IMR-90 (cell line): Measurements from ENCODE around the gene HRH3.

Experiments
- CTCF ChIP-seq: conservative IDR thresholded peaks from 2 replicates; pipeline ENCODE4 v1.5.1; 2012; ENCODE audit warnings: mild to moderate bottlenecking, low read depth, low read length, improper control_type of control experiment
- FOS ChIP-seq: fragments of 150-350 bp; IDR thresholded peaks from 2 replicates; pipeline ENCODE4 v1.6.1; 2016; ENCODE audit warnings: low read depth, low read length
- POLR2A ChIP-seq: IDR thresholded peaks from 2 replicates; pipeline ENCODE4 v1.6.1; 2012; ENCODE audit warnings: mild to moderate bottlenecking, low read depth, low read length
- RAD21 ChIP-seq: IDR thresholded peaks from 2 replicates; pipeline ENCODE4 v1.6.1; 2012; ENCODE audit warnings: low read length, improper control_type of control experiment

GRCh38 chr20:62226707-62227590 lies 6.9 kb upstream of the HRH3 start:
- TF ChIP-seq CTCF, result no peak
- TF ChIP-seq FOS, result no peak
- TF ChIP-seq POLR2A, result no peak
- TF ChIP-seq RAD21, result no peak
